NCI-H2227 (cell line): Measurements from ENCODE around the gene GABRQ.
"Not testable (repeated sequence)": the region's sequence is repeated elsewhere in the genome, so short reads cannot be mapped to it uniquely, and the experiment has no call there.

Experiments used
- DNase-seq: peaks from one replicate; lab custom pipeline; 2025; ENCODE audit not compliant: unreplicated experiment; lab: John Stamatoyannopoulos, UW

GABRQ gene

DNA sequence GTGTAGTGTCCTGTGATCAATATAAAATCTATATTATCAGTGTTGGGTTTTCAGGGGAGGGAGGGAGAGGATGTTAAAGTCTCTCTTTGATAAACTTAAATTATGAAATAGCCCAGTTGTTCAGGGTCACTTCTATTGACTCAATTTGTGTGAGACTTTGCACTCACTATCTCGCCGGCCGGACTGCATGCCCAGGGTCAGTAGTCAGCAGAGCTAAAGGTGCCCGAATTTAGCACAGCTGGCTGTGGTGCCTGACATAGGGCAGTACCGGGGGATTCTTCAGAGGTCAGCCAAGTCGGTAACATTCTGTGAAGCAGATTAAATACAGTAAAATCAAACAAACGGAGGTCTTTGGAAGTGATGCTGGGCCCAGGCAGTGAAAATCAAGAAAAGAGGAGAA is 19.2 kb downstream of the GABRQ start:
- no peak for DNase-seq

DNA sequence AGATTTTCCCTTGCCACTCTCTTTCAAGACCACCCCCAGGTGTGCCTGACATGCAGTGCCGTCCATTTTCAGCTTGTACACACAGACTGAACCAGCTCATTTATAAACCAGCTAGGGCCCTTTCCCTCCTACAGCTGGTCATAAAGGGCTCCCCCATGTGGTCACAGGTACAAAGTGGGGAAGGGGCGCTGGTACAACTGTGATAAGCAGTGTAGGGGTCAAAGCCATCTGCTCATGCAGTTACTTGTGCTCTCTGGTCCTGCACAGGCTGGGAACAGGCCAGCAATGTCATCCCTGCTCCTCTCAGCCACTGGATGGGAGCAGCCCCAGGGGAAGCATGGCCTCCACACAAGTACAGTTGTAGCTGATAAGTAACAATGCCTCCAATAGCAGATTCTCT is 20.6 kb downstream of the GABRQ start:
- no peak for DNase-seq

DNA sequence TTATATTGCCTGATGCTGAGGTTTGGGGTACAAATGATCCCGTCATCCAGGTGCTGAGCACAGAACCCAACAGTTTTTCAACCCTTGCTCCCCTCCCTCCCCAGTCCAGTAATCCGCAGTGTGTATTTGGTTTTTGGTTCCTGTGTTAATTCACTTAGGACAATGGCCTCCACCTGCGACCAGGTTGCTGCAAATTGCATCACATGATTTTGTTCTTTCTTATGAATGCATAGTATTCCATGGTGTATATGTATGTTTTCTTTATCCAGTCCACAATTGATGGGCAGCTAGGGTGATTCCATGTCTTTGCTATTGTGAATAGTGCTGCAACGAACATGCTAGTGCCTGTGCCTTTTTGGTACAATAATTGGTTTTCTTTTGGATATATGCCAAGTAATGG is 25.4 kb downstream of the GABRQ start:
- DNase-seq = no peak

DNA sequence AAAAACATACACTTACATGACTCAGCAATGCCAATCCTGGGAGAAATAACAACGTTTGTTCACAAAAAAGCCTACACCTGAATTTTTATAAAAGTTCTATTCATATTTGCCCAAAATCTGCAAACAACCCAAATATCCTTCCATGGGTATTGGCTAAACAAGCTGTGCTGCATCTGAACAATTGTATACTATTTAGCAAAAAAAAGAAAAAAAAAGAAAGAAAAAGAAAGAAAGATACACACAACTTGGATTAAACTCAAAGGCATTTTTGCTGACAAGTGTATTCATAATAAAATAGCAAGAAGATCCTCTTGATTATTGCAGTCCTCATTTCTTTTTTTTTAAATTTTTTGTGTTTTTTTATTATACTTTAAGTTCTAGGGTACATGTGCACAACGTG is 36.4 kb downstream of the GABRQ start:
- DNase-seq = no peak

DNA sequence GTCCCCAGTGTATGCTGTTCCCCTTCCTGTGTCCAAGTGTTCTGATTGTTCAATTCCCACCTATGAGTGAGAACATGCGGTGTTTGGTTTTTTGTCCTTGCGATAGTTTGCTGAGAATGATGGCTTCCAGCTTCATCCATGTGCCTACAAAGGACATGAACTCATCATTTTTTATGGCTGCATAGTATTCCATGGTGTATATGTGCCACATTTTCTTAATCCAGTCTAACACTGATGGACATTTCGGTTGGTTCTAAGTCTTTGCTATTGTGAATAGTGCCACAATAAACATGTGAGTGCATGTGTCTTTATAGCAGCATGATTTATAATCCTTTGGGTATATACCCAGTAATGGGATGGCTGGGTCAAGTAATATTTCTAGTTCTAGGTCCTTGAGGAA is 37.0 kb downstream of the GABRQ start:
- DNase-seq = not testable (repeated sequence)

DNA sequence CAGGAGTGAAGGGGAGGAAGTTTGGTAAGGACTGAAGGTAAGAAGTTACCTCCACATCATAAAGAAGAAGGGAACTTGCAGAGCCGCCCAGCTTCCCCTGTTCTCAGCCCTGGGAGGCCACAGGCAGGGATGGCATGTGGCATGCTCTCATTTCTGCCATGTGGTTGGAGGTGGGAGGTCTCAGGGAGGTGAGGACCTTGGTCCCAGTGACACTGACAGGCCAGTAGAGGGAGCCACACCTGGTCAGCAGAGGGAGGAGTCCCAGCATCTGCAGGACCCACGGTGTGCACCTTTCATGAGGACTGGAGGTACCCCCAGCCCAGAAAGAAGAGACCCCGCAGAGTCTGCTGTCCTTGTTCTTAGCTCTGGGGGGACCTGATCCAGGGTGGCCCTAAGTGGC is 43.3 kb downstream of the GABRQ start:
- DNase-seq = not testable (repeated sequence)

DNA sequence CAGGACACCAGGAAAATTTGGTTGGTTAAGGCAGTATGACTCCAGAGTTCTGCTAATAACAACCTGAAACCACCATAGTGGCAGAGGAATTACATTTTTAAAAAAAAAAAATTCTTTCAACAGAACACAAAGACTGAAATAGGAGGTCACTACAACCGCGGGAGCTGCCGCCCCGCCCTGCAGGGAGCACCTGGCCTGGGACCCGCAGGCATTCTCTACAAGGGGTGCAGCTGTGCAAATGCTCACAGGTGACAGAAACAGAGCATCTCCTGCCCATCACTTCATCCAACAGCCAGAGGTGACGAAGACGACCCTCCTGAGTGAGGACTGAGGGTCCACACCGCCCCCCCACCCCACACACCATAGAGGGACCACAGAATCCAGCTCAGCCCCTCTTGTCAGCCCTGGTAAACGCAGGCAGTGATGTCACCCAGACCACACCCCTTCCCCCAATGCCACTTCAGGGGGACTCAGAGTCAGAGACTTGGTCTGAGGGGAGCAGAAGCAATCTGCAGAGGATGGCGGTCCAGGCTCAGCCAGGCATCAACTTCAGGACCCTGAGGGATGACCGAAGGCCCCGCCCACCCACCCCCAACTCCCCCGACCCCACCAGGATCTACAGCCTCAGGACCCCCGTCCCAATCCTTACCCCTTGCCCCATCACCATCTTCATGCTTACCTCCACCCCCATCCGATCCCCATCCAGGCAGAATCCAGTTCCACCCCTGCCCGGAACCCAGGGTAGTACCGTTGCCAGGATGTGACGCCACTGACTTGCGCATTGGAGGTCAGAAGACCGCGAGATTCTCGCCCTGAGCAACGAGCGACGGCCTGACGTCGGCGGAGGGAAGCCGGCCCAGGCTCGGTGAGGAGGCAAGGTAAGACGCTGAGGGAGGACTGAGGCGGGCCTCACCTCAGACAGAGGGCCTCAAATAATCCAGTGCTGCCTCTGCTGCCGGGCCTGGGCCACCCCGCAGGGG is 60.5 kb downstream of the GABRQ start, which contains the start of gene MAGEA3:
MAGEA3 (plus strand) TSS at position 843 of the 980 bp plus-strand sequence. CDS start 2,039 bp downstream, outside the sequence.
- DNase-seq = not testable (repeated sequence)

DNA sequence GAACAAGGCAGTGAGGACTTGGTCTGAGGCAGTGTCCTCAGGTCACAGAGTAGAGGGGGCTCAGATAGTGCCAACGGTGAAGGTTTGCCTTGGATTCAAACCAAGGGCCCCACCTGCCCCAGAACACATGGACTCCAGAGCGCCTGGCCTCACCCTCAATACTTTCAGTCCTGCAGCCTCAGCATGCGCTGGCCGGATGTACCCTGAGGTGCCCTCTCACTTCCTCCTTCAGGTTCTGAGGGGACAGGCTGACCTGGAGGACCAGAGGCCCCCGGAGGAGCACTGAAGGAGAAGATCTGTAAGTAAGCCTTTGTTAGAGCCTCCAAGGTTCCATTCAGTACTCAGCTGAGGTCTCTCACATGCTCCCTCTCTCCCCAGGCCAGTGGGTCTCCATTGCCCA is 62.7 kb downstream of the GABRQ start:
- not testable (repeated sequence) for DNase-seq

DNA sequence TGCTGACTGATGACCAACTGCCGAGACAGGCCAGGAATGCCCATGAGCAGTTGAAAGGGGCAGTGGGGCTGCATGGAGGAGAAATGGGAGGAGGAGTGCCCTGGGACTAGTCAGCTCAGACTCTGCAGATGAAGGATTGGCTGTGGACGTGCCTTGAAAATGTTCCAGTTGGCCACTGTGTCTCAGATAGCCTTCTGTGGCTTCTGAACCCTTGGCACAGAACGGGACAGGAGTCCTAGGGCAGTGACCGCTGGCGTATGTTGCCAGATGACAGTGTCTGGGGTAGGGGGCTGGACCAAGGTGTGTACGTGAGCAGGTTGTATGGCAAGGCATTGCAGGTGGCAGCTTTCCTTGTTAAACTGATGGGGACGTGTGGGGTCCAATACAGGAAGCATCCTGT is 68.8 kb downstream of the GABRQ start:
- DNase-seq = not testable (repeated sequence)
